ENCODE results near the gene CNIH3.

CNIH3 gene

GRCh38 chr1:224749916-224750315 is 133.8 kb downstream of the CNIH3 start:
- DNase-seq: no peak

DNA sequence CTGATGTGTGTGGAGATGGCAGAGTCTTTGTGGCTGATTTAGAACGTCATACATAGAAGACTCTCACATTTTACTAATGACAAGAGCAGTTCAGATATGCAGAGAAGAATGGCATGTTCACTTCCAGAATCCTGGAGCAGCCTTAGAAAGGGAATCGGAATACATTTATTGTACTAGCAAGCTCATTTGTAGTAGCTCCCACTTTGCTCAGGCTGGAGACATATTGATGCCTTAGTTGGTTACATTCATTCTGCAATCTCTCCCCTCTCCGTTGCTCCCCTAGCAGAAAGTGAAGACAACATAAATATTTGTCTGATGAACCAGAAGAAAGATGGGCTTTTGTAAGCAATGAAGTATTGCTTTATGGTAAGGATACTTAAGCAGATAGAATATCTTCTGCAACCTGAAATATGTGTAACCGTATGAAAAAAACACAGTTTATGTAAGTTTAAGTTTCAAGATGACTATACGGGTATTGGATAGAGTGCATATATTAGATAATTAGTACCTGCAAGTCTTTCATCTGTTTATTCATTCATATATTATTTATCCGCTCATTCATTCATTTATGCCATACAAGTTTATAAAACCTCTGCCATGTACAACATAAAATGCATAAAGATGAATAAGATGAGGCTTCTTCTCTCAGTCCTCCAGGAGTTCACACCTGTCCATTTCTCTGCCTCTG is 135.7 kb downstream of the CNIH3 start:
- no peak for DNase-seq

DNA sequence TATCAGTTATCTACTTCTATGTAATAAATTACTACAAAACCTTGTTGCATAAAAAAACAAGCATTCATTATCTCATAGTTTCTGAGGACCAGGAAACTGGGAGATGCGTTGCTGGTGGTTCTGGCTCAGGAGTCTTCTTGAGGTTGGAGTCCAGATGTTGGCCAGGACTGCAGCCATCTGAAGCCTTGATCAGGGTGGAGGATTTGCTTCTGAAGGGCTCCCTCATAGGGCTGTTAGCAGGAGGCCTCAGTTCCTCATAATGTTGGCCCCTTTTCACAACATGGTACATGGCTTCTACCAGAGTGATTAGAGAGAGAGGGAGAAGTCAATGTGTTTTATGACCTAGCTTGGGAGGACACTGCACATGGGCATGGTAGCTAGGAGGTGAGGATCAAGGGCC is 137.4 kb downstream of the CNIH3 start:
- no peak for DNase-seq

DNA sequence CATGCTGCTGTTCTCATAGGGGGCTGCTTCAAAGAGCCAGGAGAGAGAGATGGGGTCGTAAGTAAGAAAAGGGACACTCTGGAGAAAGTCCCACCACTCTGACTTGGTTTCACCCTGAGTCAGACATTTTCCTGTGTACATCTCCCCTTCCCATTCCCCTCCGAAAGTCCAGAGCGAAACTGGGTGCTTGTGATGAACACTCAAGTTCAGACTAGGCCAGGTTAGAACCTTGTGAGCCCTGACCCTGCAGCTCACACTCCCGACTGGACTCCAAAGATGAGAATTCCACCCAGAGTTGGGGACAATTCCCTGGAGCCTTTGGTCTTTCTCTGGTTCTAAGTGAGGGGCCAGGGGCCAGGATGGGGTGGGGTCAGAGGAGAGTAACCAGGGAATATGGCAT is 139.5 kb downstream of the CNIH3 start:
- DNase-seq: no peak

DNA sequence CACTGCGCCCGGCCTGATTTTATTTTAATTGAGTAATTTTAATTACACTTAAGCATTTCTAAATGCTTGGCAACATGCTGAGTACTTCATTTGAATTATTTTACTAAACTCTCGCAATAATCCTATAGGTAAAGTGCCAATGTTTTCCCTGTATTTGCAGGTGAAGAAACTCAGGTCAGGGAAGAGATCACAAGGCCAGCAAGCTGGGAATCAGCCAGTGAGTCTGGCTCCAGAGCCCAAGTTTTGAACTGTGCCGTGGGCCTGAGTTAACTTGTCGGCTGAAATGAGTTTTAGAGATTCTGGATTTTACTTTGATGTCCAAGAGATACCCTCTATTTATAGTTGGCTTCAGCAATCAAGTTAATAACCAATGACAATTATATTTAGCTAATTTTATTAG is 141.4 kb downstream of the CNIH3 start:
- no peak for DNase-seq

GRCh38 chr1:224759135-224759534 is 143.0 kb downstream of the CNIH3 start:
- DNase-seq: no peak

GRCh38 chr1:224759681-224760091 is 143.6 kb downstream of the CNIH3 start:
- DNase-seq: no peak

- no peak for DNase-seq
These were observed 144.0 kb downstream of the CNIH3 start for GRCh38 chr1:224760163-224760562.

- no peak for DNase-seq
These were observed 145.1 kb downstream of the CNIH3 start for GRCh38 chr1:224761245-224761644.

DNA sequence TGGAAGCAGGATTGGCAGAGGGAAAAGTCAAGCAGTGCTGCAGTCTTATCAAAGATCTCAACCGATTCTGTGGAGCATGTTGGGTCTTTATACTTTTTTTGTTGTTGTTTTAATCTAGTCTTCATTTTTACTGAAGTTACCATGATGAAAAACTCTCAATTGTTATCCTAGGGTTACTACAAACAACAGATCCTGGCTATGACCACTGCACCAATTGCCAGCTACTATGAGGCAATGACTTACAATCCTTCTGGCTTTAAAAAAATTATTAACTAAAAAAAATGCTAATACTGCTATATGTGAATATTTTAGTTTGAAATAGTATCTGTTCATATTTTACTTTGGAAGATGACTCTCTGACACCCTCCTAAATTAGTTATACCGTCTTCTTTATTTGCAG is 145.9 kb downstream of the CNIH3 start:
- DNase-seq: no peak

DNA sequence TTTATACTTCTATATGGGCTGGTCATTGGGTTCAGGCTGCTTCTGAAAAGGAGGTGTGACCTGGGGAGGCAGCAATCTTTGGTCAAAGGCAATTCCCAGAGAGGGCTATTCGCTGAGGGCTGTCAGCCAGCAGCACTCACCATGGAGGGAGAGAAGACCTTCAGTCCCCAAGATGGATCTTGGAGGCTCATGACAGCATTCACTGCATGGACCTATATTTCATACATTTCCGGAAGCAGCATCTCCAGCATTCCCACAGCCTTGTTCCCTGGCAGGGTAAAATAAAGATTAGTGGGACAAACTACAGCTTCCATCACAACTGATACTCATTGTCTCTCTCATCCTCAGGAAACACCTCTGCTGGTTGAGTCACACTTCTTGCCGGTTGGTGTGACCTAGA is 146.6 kb downstream of the CNIH3 start:
- no peak for DNase-seq

DNA sequence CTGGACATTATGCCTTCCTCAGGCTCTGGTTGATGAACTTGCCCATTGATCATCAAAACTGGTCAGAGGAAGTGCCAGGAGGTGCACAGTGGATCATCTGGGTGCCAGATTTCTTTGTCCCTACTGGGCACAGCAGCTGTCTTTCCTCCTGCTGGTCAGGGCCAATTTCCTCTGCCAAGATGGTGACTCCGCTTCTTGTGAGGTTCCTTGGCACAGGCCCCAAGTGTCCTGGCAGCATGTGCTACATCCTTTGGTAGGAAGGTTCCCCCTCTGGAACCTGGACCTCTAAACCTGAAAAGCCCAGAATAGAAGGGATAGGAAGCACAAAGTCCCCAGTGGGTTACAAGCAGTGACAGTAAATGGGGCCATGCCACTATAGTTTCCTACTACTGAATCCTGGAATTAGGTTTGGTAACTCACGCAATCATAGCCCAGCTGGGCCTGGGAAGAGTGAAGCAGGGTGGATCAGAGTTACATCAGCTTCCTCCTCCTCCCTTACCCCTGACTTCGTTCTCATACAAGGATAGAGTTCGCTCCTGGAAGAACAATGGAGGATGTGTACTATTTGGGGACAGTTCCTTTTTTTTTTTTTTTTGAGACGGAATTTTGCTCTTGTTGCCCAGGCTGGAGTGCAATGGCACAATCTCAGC is 147.1 kb downstream of the CNIH3 start:
- no peak for DNase-seq

DNA sequence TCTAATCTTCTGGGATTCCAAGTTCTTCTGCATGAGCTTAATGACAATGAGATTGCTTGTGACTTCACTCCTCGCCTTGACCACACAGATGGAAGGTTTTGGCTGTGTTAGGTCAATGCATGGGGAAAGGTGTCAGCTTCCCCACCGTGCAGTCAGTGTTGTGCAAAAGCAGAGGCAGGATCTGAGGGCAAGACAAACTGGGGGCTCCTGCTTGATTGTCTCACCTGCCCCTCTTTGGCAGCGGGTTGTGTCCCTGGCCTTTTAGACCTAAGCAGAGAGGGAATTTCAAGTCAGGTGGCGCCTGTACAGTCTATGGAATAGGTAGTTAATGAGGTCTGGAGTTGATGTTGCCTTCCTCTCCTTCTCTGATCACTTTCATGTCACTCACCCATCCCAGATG is 150.1 kb downstream of the CNIH3 start:
- no peak for DNase-seq

- no peak for DNase-seq
These were observed 150.9 kb downstream of the CNIH3 start for GRCh38 chr1:224767031-224767430.

- DNase-seq: no peak
These were observed 151.6 kb downstream of the CNIH3 start for GRCh38 chr1:224767676-224768075.

DNA sequence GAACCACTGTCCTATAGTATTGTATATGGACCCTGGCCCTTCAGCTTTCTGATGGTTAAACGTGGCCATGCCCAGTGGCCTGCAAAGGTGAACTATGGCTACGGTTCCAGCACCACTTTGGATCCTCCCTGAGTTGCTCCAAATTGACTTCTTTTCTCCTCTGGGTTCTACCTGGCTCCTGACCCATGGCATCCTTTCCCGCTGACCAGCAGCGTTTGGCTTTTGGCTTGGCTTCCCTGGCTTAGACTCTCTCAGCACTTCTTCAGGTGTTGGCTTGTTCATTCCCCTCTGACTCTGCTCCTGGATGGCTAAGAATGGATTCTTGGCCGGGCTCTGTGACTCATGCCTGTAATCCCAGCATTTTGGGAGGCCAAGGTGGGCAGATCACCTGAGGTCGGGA is 152.9 kb downstream of the CNIH3 start:
- DNase-seq: no peak

DNA sequence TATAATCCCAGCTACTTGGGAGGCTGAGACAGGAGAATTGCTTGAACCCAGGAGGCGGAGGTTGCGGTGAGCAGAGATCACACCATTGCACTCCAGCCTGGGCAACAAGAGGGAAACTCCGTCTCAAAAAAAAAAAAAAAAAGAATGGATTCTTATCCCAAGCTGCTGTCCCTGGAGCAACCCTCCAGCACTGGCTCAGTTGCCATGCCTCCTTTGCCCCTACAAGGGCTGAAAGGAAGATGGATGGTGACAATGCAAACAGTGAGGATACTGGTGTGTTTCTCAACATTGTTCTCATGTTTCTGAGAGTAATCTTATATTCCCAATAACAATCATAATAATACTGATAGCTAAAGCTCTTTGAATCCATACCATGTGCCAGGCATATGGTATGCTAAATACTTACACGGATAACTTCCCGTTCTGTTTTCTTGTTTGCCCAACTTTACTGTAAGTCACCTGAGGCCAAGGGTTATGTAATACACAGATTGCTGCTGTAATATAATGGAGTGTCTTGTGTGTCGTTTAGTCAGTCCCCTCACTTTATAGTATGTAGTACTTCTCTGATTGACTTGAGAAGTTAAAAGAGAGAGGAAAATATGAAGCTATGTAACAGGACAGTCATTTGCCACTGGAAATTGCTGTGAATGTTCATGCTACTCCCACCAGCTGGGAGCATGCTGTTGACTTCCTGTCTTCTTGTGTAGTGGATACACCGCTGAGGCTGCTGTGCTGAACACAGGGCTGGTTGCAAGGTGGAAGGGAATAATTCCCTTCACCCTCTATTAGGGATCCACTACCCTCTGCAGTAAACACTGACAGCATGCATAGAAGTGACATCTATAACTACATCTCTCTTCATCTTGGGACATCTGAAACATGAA is 153.6 kb downstream of the CNIH3 start:
- no peak for DNase-seq

- DNase-seq: no peak
These were observed 154.2 kb downstream of the CNIH3 start for GRCh38 chr1:224770336-224770693.

DNA sequence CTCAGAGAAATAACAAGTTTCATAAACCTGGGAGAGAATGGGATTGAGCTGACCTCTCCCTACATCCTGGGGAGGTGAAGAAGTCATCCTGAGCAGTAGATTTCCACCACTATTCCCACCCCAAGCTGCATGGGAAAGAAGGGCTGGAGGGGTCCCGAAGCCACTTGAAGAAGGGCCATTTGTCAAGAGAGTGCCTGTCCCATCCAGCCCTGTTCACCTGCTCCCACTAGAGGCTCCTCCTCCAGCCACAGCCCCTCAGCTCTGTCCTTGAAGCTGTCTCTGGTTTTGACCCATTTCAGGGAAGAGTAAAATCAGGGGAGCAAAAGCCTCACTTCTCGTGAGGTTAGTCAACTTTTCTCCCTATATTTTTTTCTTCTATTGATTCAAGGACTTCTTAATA is 157.5 kb downstream of the CNIH3 start:
- DNase-seq: no peak

- DNase-seq: no peak
These were observed 158.3 kb downstream of the CNIH3 start for GRCh38 chr1:224774378-224774777.

GRCh38 chr1:224777180-224777579 is 161.1 kb downstream of the CNIH3 start:
- no peak for DNase-seq

- DNase-seq: no peak
These were observed 163.4 kb downstream of the CNIH3 start for GRCh38 chr1:224779536-224779935.

DNA sequence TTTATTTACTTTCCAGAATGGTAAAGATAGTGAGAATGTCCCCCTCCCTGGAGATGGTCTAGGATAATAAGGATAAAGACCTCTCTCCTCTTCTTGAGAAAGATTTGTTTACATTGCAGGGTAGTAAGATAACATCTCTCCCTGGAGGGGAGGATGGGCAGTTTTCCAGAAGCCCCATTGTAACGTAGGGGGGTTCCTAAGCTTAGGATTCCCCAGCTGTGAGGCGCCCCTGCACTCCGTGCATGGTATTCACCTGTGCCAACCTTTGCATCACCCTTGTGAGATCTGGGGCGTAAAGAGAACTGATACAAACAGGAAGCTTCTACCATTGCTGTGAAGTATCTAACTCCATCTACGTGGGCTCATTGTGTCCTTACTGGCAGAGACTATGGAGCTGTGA is 164.6 kb downstream of the CNIH3 start:
- no peak for DNase-seq

DNA sequence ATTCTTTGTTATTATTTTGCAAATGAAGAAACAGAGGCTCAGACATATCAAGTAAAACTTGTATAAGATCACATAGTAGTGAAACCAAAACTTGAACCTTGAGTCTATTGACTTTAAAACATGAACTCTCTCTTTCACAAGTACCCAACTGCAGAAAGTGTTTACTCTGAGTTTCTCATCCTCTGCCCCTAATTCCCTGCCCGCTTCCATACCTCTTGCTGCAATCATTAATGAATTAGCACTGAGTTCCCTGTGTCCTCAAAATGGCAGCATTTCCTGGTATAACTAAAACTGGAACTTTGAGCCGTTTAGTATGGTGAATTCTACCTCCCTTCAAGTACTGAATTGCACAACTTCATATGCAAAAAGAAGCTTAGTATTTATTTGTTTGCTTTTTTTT is 165.7 kb downstream of the CNIH3 start:
- DNase-seq: no peak

Measured in DMS153 (cell line).